CD4-positive, CD25-positive, alpha-beta regulatory T cell (primary cell): Measurements from ENCODE around the gene MT2A. TPM values are rescaled to one million over a fixed set of nuclear protein-coding genes. Genes with fewer than 3 reads are reported as not detected.
"Not testable (repeated sequence)": the region's sequence is repeated elsewhere in the genome, so short reads cannot be mapped to it uniquely, and the experiment has no call there.

ENCODE experiments used
- ATAC-seq, 2 donors: fragments of 150-1000 bp; cut with Tn5 transposase; one replicate each; pipeline ENCODE4 v1.10.0; 2021; ENCODE audit warnings: low read depth in 2 of 2, moderate number of reproducible peaks in 2 of 2, moderate library complexity in 1 of 2
- DNase-seq, 3 donors: peaks; one replicate each; pipeline versions ENCODE4 v3.0.0 to v3.0.0-alpha.2; 2012 to 2022; ENCODE audit warnings: mixed read lengths in 1 of 3
- H3K27ac ChIP-seq: one replicate; pipeline ENCODE4 v1.7.0; 2013; ENCODE audit warnings: mild to moderate bottlenecking, low read length; ENCODE audit not compliant: insufficient read depth, poor library complexity, severe bottlenecking
- H3K27me3 ChIP-seq: one replicate; pipeline ENCODE4 v1.7.0; 2013; ENCODE audit warnings: low read length; ENCODE audit not compliant: control insufficient read depth, insufficient read depth
- H3K36me3 ChIP-seq: one replicate; pipeline ENCODE4 v1.7.0; 2013; ENCODE audit warnings: mild to moderate bottlenecking, low read length, moderate library complexity; ENCODE audit not compliant: control insufficient read depth, insufficient read depth
- H3K4me1 ChIP-seq: 2 replicates; pipeline ENCODE4 v1.7.0; 2013; ENCODE audit warnings: mild to moderate bottlenecking, low read length; ENCODE audit not compliant: insufficient read depth, control insufficient read depth, poor library complexity, severe bottlenecking
- H3K4me3 ChIP-seq: one replicate; pipeline ENCODE4 v1.7.0; 2013; ENCODE audit warnings: low read depth, mild to moderate bottlenecking, low read length, moderate library complexity
- H3K9me3 ChIP-seq, 2 experiments: 1 replicate in 1 of 2; 2 replicates in 1 of 2; pipeline ENCODE4 v1.7.0; 2013; ENCODE audit warnings: low read length in 2 of 2, mild to moderate bottlenecking in 1 of 2, moderate library complexity in 1 of 2; ENCODE audit not compliant: control insufficient read depth in 2 of 2
- H3K27ac Mint-ChIP-seq, 3 donors: one replicate each; pipeline ENCODE4 v1.8.0; 2020 to 2022; ENCODE audit warnings: mild to moderate bottlenecking in 3 of 3, mixed read lengths in 3 of 3, moderate library complexity in 2 of 3
- H3K27me3 Mint-ChIP-seq: one replicate; pipeline ENCODE4 v1.8.0; 2022; ENCODE audit warnings: mild to moderate bottlenecking, mixed read lengths
- H3K36me3 Mint-ChIP-seq: one replicate; pipeline ENCODE4 v1.8.0; 2020; ENCODE audit warnings: mixed read lengths
- H3K4me1 Mint-ChIP-seq, 4 donors: one replicate each; pipeline ENCODE4 v1.8.0; 2020 to 2022; ENCODE audit warnings: mixed read lengths in 4 of 4, mild to moderate bottlenecking in 1 of 4
- H3K4me3 Mint-ChIP-seq, 4 donors: one replicate each; pipeline ENCODE4 v1.8.0; 2020 to 2022; ENCODE audit warnings: mild to moderate bottlenecking in 4 of 4, mixed read lengths in 4 of 4, moderate library complexity in 3 of 4
- H3K9me3 Mint-ChIP-seq, 7 donors: one replicate each; pipeline ENCODE4 v1.8.0; 2020 to 2022; ENCODE audit warnings: mixed read lengths in 7 of 7, mild to moderate bottlenecking in 3 of 7, moderate library complexity in 2 of 7
- polyA plus RNA-seq, 4 donors: library from polyadenylated mRNA; unstranded; fragments of 300-500 nt; fragmentation: Illumina TruSeq; gene quantifications; one replicate each; pipeline ENCODE4 v1.2.3, GENCODE V29; 2021
- total RNA-seq: library from RNA; stranded (reverse); gene quantifications from one replicate; pipeline ENCODE4 v1.2.3, GENCODE V29; 2022

The MT2A gene
- total and polyA plus RNA-seq, 5 donors from 2014 or later, result 103 to 444 (median 223) TPM

GRCh38 chr16:56615353-56615752, 7.0 kb downstream of the MT2A start:
- Mint-ChIP-seq H3K27me3 (peaks cover 6% of the 10 kb centered on the region), H3K9me3 (peaks cover 0 to 2% (median 0%) of the 10 kb centered on the region in 7 donors), H3K36me3 (no peaks in the 10 kb centered on the region), H3K4me1 (peaks cover 10 to 31% (median 18%) of the 10 kb centered on the region in 4 donors), H3K4me3 (peak overlapping the region in 1 of 4 donors; percentile 47), H3K27ac (no peak overlapping the region)
- no peaks in the 10 kb centered on the region for H3K36me3 ChIP-seq
- H3K4me1 ChIP-seq, result peaks cover 21% of the 10 kb centered on the region
- no peak overlapping the region for H3K27ac ChIP-seq
- no peaks in the 10 kb centered on the region for H3K9me3 ChIP-seq
- no peak overlapping the region for H3K4me3 ChIP-seq
- peaks cover 4% of the 10 kb centered on the region for H3K27me3 ChIP-seq
- DNase-seq (no peak), ATAC-seq (no peak)

- peaks cover 4% of the 10 kb centered on the region for H3K27me3 ChIP-seq
- H3K27ac ChIP-seq, result no peak overlapping the region
- H3K4me3 ChIP-seq, result no peak overlapping the region
- Mint-ChIP-seq H3K4me1 (peaks cover 2 to 18% (median 9%) of the 10 kb centered on the region in 4 donors), H3K4me3 (peak overlapping the region; percentile 58 to 85 (median 61)), H3K27me3 (peaks cover 6% of the 10 kb centered on the region), H3K27ac (peak overlapping the region in 1 of 3 donors; percentile 83), H3K36me3 (no peaks in the 10 kb centered on the region), H3K9me3 (peaks cover 0 to 2% (median 0%) of the 10 kb centered on the region in 7 donors)
- no peaks in the 10 kb centered on the region for H3K36me3 ChIP-seq
- no peaks in the 10 kb centered on the region for H3K9me3 ChIP-seq
- ATAC-seq (peak in 1 of 2 donors; percentile 14), DNase-seq (no peak)
- H3K4me1 ChIP-seq, result peaks cover 13% of the 10 kb centered on the region
Observed at GRCh38 chr16:56616608-56617211, 8.3 kb downstream of the MT2A start.

DNA sequence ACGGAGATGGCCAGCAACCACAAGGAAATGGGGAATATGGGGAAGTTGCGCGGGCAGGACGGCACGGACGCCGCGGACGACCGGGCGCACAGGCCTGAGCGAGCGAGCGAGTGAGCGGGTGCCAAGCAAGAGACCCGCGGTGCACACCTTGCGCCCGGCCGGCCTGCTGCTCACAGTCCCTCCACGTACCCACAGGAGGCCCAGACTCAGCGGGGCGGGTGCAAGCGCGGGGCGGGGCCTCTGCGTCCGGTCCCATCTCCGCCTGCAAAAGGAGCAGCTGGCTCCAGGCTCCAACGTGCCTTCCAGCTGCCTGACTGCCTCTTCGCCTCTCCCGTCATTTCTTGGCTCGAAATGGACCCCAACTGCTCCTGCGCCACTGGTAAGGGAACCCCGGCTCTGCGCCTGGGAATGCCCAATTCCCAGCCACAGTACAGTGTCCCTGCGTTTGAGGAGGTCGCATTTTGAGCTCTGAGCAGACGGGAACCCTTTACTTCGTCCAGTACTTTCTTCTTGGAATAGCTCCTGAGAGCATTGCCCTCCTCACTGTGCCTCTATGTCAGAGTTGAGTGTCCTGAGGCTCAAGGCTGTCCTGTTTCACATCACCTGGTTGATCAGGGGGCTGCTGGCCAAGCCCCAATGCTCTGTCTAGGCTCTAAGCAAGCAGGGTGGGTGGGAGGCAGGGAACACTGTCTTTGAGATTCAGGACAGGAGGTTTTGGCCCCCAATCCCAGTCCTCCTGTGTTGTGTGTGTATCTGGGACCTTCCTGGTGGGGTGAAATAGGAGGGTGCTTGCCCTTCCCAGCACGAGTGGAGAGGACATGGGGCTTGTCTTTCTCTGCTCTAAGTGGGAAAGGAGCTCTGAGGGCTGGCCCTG, 9.1 kb downstream of the MT2A start:
- ATAC-seq (peak; percentile 63 to 88), DNase-seq (peak; percentile 36 to 77 (median 40))
- H3K27ac Mint-ChIP-seq, result peak overlapping the region in 1 of 3 donors; percentile 73
- Histone ChIP-seq H3K4me3 (peak overlapping the region; percentile 21), H3K36me3 (no peaks in the 10 kb centered on the region), H3K27me3 (peaks cover 4% of the 10 kb centered on the region), H3K4me1 (peaks cover 13% of the 10 kb centered on the region), H3K9me3 (no peaks in the 10 kb centered on the region), H3K27ac (no peak overlapping the region)
- peak overlapping the region; percentile 58 to 85 (median 70) for H3K4me3 Mint-ChIP-seq
- H3K4me1 Mint-ChIP-seq, result peaks cover 2 to 17% (median 10%) of the 10 kb centered on the region in 4 donors
- peaks cover 0 to 2% (median 0%) of the 10 kb centered on the region in 7 donors for H3K9me3 Mint-ChIP-seq
- H3K36me3 Mint-ChIP-seq, result no peaks in the 10 kb centered on the region
- peaks cover 6% of the 10 kb centered on the region for H3K27me3 Mint-ChIP-seq

GRCh38 chr16:56618138-56618537, 9.8 kb downstream of the MT2A start:
- peaks cover 2 to 17% (median 10%) of the 10 kb centered on the region in 4 donors for H3K4me1 Mint-ChIP-seq
- H3K27ac Mint-ChIP-seq, result no peak overlapping the region

GRCh38 chr16:56620339-56620897, 12.0 kb downstream of the MT2A start:
- Mint-ChIP-seq H3K36me3 (no peaks in the 10 kb centered on the region), H3K4me3 (peak overlapping the region in 1 of 4 donors; percentile 51)

More at GRCh38 chr16:56618138-56618537, 9.8 kb downstream of the MT2A start:
- Histone ChIP-seq H3K27me3 (peaks cover 4% of the 10 kb centered on the region), H3K4me3 (no peak overlapping the region), H3K36me3 (no peaks in the 10 kb centered on the region), H3K27ac (no peak overlapping the region), H3K4me1 (peaks cover 13% of the 10 kb centered on the region), H3K9me3 (no peaks in the 10 kb centered on the region)
- DNase-seq (no peak), ATAC-seq (no peak)
- Mint-ChIP-seq H3K4me3 (peak overlapping the region in 3 of 4 donors; percentile 43 to 85 (median 58)), H3K27me3 (peaks cover 9% of the 10 kb centered on the region), H3K9me3 (peaks cover 0 to 2% (median 0%) of the 10 kb centered on the region in 7 donors), H3K36me3 (no peaks in the 10 kb centered on the region)

DNA sequence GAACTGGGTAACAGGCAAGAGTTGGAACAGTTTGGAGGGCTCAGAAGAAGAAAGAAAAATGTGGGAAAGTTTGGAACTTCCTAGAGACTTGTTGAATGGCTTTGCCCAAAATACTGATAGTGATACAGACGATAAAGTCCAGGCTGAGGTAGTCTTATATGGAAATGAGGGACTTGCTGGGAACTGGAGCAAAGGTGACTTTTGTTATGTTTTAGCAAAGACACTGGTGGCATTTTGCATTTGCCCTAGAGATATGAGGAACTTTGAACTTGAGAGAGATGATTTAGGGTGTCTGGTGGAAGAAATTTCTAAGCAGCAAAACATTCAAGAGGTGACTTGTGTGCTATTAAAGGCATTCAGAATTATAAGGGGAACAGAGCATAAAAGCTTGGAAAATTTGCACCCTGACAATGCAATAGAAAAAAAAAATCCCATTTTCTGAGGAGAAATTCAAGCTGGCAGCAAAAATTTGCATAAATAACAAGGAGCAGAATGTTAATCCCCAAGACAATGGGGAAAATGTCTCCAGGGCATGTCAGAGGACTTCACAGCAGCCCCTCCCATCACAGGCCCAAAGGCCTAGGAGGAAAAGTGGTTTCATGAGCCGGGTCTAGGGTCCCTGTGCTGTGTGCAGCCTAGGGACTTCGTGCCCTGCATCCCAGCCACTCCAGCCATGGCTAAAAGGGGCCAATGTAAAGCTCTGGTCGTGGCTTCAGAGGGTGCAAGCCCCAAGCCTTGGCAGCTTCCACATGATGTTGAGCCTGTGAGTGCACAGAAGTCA, 13.5 kb downstream of the MT2A start:
- not testable (repeated sequence) for H3K9me3 Mint-ChIP-seq, H3K27me3 Mint-ChIP-seq, ATAC-seq, H3K36me3 Mint-ChIP-seq, H3K27me3 ChIP-seq, H3K9me3 ChIP-seq, H3K4me3 Mint-ChIP-seq, H3K36me3 ChIP-seq, H3K27ac ChIP-seq, H3K4me3 ChIP-seq, H3K27ac Mint-ChIP-seq, DNase-seq
- H3K4me1 Mint-ChIP-seq, result peaks cover 4 to 27% (median 15%) of the 10 kb centered on the region in 4 donors
- peaks cover 34% of the 10 kb centered on the region for H3K4me1 ChIP-seq

More at GRCh38 chr16:56620339-56620897, 12.0 kb downstream of the MT2A start:
- H3K9me3 Mint-ChIP-seq, result peaks cover 0 to 2% (median 0%) of the 10 kb centered on the region in 7 donors
- ATAC-seq (no peak), DNase-seq (no peak)
- no peak overlapping the region for H3K27ac Mint-ChIP-seq
- peaks cover 4% of the 10 kb centered on the region for H3K27me3 ChIP-seq
- H3K27me3 Mint-ChIP-seq, result peaks cover 11% of the 10 kb centered on the region
- no peaks in the 10 kb centered on the region for H3K36me3 ChIP-seq
- no peak overlapping the region for H3K4me3 ChIP-seq
- H3K9me3 ChIP-seq, result no peaks in the 10 kb centered on the region
- H3K4me1 ChIP-seq, result peaks cover 21% of the 10 kb centered on the region
- peaks cover 2 to 22% (median 13%) of the 10 kb centered on the region in 4 donors for H3K4me1 Mint-ChIP-seq
- H3K27ac ChIP-seq, result no peak overlapping the region

DNA sequence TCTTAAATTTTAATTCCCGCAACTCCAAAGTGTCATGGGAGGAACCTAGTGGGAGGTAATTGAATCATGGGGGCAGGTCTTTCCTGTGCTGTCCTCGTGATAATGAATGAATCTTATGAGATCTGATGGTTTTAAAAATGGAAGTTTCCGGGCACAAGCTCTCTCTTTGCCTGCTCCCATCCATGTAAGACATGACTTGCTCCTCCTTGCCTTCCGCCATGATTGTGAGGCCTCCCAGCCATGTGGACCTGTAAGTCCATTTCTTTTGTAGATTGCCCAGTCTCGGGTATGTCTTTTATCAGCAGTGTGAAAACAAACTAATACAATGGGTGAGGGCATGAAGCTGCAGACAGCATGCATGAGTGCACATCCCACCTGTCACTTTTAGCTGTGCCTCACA, 14.8 kb downstream of the MT2A start:
- not testable (repeated sequence) for H3K36me3 Mint-ChIP-seq, H3K27me3 Mint-ChIP-seq, H3K9me3 Mint-ChIP-seq, H3K27ac Mint-ChIP-seq, H3K27me3 ChIP-seq, H3K4me3 ChIP-seq, DNase-seq, H3K9me3 ChIP-seq, H3K36me3 ChIP-seq, ATAC-seq, H3K27ac ChIP-seq
- H3K4me1 ChIP-seq, result peaks cover 22% of the 10 kb centered on the region
- Mint-ChIP-seq H3K4me1 (peaks cover 4 to 19% (median 11%) of the 10 kb centered on the region in 4 donors), H3K4me3 (peak overlapping the region in 1 of 4 donors; percentile 49)
